Measurements from ENCODE around the gene ZNF646.

The ZNF646 gene

GRCh38 chr16:31118223-31119155 lies 44.3 kb downstream of the ZNF646 start:
- DNase-seq (ENCODE audit: low read depth in 1 of 2, low spot score in 1 of 2): peak; percentile 46 to 87
- H3K4me3 ChIP-seq (replicated peaks; ENCODE audit: insufficient read depth, low read length): peak overlapping the region; percentile 54
- H3K27me3 ChIP-seq (ENCODE audit: insufficient read depth, poor library complexity, severe bottlenecking): no peaks in the 10 kb centered on the region
- TF ChIP-seq REST (IDR thresholded peaks at IDR 0.05; ENCODE audit: insufficient replicate concordance, low read depth): no peak
- no peak for TF ChIP-seq SPI1 (IDR thresholded peaks at IDR 0.05; ENCODE audit: borderline replicate concordance, low read depth)
- no peak for TF ChIP-seq POLR2AphosphoS5 (IDR thresholded peaks at IDR 0.05; ENCODE audit: low read depth)
- TF ChIP-seq GABPA (IDR thresholded peaks at IDR 0.05; ENCODE audit: low read depth): no peak
- TF ChIP-seq CTCF (IDR thresholded peaks at IDR 0.05; ENCODE audit: insufficient read depth, low read length): no peak
- H3K27ac ChIP-seq (replicated peaks): peak overlapping the region; percentile 82

GRCh38 chr16:31120129-31120528 lies 45.9 kb downstream of the ZNF646 start:
- H3K27ac ChIP-seq (replicated peaks): no peak overlapping the region
- no peak overlapping the region for H3K4me3 ChIP-seq (replicated peaks; ENCODE audit: insufficient read depth, low read length)
- no peaks in the 10 kb centered on the region for H3K27me3 ChIP-seq (ENCODE audit: insufficient read depth, poor library complexity, severe bottlenecking)
- DNase-seq (ENCODE audit: low read depth in 1 of 2, low spot score in 1 of 2): no peak
- no peak for TF ChIP-seq REST (IDR thresholded peaks at IDR 0.05; ENCODE audit: insufficient replicate concordance, low read depth)
- TF ChIP-seq GABPA (IDR thresholded peaks at IDR 0.05; ENCODE audit: low read depth): no peak
- no peak for TF ChIP-seq CTCF (IDR thresholded peaks at IDR 0.05; ENCODE audit: insufficient read depth, low read length)
- no peak for TF ChIP-seq SPI1 (IDR thresholded peaks at IDR 0.05; ENCODE audit: borderline replicate concordance, low read depth)
- TF ChIP-seq POLR2AphosphoS5 (IDR thresholded peaks at IDR 0.05; ENCODE audit: low read depth): no peak

GRCh38 chr16:31125844-31126243 lies 51.6 kb downstream of the ZNF646 start:
- Histone ChIP-seq H3K4me3 (replicated peaks; ENCODE audit: insufficient read depth, low read length) (no peak overlapping the region), H3K27me3 (ENCODE audit: insufficient read depth, poor library complexity, severe bottlenecking) (no peaks in the 10 kb centered on the region), H3K27ac (replicated peaks) (peak overlapping the region; percentile 24)
- TF ChIP-seq SPI1 (IDR thresholded peaks at IDR 0.05; ENCODE audit: borderline replicate concordance, low read depth): peak; percentile 11; the same call in 1 of the 2 replicates
- TF ChIP-seq POLR2AphosphoS5 (IDR thresholded peaks at IDR 0.05; ENCODE audit: low read depth): no peak
- no peak for DNase-seq (ENCODE audit: low read depth in 1 of 2, low spot score in 1 of 2)

- TF ChIP-seq SPI1 (IDR thresholded peaks at IDR 0.05; ENCODE audit: borderline replicate concordance, low read depth) (no peak), GABPA (IDR thresholded peaks at IDR 0.05; ENCODE audit: low read depth) (no peak), POLR2AphosphoS5 (IDR thresholded peaks at IDR 0.05; ENCODE audit: low read depth) (no peak), CTCF (IDR thresholded peaks at IDR 0.05; ENCODE audit: insufficient read depth, low read length) (no peak), REST (IDR thresholded peaks at IDR 0.05; ENCODE audit: insufficient replicate concordance, low read depth) (no peak)
- DNase-seq (ENCODE audit: low read depth in 1 of 2, low spot score in 1 of 2): no peak
- Histone ChIP-seq H3K4me3 (replicated peaks; ENCODE audit: insufficient read depth, low read length) (no peak overlapping the region), H3K27me3 (ENCODE audit: insufficient read depth, poor library complexity, severe bottlenecking) (no peaks in the 10 kb centered on the region), H3K27ac (replicated peaks) (peak overlapping the region; percentile 95)
These were observed 53.0 kb downstream of the ZNF646 start for GRCh38 chr16:31127182-31127581.
